GM21367 (cell line): ENCODE data around the gene VWA8.

ENCODE experiments used
- ATAC-seq: cut with Tn5 transposase; IDR thresholded peaks from one replicate; pipeline ENCODE4 v1.9.1; 2021; ENCODE audit not compliant: unreplicated experiment

The VWA8 gene

DNA sequence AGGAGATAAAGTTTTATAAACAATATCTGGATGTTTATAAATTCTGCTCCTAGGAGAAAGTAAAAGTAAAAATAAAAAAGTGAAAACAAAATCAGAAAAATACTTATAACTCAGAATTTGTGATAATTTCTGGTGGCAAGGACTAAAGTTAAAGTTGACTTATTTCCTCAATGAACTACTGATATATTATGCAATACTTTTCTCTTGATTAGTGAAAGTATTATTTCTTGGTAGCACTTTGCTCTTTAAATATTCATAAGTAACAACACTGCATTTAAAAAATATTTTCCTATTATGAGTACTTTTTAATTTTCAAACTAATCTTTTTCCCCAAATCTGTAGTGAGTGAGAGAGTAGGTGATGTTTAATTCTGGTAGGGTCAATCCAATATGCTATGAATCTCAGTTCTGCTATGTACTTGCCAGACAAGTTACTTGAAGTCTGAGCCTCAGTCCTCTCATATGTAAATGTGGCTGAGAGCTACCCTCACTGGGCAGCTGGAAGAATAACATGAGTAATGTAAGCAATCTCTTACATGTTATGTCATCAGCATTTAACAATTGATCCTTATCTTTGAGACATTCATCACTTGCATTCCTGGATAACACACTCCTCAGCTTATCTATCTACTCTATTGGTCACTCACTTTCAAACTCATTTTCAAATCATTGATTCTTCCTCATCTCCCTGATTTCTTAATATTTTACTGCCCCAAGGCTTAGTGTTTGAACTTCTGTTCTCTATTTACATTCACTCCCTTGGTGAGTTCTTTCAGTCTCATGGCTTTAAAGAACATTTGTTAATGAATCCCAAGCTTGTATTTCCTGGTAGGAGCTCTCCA lies 264.5 kb downstream of the VWA8 start:
- no peak for ATAC-seq

DNA sequence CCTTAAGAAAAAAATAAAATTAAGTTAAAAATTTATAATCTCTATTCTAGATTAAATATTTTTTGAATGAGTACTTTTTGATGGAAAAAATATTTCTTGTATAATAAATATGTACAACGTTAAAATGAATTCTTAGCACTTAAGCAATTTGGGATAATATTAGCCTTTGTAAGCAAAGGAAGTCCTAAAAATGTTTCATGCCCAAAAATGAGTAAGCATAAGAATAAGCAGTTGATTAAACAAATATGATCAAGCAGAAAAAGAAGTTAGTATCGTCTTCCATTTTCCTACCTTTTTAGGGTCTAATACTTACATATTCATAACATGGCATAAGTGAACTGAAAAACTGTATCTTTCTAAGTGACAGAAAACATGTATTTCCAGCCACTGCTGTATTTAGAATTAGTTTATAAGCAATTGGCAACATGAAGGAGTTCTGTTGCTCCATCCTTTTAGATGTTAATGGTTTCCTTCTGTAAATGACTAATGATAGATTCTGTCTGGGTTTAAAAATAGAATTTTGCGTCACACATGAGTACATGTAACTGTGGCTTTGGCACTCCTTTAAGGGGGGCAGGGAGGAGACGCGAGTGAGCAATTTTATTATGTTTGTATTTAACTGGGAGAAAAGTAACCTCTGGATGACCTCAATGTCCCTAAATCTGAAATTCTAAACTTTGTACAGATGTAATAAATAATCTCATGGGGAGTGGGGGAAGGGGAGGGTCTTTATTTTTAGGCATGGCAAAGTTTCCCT lies 266.2 kb downstream of the VWA8 start:
- no peak for ATAC-seq

DNA sequence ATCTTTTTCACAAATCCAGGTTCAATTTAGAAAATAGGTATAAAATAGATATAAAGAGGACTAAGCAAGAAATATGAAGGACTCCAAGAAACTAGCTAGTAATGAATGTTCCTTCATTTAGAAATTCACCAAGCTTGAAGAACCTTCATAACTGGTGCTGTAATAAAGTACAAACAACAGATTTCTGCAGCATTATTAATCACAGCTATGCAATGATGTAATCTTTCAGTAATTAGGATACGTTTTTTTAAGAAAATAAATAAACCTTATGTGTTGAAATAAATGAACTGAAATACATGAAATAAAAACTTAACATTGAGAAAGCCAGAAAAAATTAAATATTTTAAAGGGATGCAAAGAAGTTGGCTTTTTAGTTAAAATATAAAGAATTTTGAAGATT lies 267.5 kb downstream of the VWA8 start:
- ATAC-seq = no peak

DNA sequence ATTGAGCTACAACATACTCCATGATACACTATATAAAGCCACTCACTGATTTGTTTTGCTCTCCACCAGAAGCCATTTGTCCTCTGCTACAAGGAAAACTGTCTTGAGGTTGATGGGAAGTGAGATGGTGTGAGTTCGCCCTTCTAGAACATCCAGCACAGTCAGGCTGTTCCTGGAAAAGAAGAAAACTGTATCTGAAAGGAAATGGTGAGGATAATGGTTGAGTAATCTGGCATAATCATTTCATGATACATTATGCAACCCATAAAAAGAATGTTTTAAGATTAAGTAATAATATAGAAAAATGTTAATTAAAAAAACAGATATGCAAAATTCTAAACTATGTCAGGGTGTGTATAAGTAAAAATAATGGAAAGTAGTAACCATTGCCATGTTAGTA lies 269.6 kb downstream of the VWA8 start:
- no peak for ATAC-seq

DNA sequence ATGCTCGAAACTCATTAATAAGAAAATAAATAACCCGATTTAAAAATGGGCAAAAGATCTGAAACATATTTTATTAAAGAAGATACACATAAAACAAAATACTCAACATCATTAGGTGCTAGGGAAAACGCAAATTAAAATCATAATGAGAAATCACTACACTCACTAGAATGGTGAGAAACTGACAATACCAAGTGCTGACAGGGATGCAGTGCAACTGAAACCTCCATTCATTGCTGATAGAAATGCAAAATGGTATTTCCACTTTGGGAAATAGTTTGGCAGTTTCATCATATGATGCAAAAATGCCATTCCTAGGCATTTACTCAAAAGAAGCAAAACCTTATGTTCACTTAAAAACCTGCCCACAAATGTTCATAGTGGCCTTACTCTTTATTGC lies 278.1 kb downstream of the VWA8 start:
- no peak for ATAC-seq

DNA sequence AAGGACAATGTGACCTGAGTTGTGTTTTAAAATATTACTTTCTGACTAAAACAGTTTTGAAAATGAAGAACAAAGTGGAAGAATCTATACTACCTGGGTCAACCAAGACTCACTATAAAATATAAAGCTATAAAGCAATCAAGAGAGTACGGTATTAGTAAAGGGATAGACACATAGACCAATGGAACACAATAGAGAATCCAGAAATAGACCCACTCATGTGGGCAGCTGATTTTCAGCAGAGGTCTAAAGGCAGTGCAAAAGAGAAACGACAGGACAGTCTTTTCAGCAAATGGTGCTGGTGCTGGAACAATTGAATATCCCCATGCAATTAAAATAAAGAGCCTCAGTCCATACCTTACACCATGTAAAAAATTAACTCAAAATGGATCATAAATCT lies 278.9 kb downstream of the VWA8 start:
- ATAC-seq = no peak

DNA sequence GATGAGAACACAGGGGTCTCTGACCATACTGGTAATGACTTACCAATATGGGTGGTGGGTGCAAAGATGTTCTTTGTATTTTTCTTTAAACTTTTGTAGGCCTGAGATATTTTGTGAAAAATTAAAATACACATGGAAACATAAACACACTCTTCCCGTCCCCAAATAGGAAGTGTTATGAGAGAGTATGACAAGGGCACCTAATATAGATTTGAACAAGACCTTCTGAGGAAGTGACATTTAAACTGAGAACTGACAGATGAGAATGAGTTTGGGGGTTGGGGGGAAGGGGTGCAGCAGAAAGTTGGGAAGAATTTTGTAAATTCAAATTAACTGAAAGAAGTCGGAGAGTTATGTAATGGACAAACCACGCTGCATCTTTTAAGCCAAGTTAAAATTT lies 279.3 kb downstream of the VWA8 start:
- no peak for ATAC-seq

DNA sequence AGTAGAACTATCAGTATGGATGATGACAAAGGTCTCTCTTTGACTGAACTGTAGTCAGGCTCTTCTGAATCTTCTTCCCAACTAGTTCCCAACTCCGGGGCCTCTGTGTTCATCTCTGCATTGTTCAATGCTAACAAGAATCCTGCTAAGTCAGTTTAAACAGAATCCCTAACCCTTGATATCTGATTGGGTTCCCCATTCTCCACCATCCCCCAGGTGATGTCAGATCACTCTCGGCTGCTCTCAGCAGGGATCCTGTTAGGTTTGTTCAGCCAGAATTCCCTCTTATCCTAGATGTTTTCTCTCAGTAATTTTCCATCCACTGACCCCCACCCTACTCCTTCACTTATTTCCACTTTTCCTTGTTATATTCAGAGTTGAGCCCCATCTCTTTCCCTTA lies 280.0 kb downstream of the VWA8 start:
- no peak for ATAC-seq

DNA sequence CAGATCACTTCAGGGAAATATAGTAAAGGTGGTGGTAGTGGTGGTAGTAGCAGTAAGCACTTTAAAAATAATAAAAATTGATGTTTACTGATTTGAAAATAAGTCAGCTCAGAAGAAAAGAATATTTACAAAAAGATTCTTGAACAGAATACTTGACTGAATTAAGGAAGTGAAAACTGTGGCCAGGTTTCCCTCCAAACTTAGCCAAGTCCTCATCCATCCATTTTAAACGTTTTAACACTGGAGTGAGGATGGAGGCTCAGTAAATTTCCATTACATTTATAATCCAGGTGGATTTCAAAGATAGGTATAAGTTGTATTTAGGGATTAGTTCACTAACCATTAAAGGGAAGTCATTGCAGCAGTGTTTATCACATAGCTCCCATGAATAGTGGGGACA lies 282.1 kb downstream of the VWA8 start:
- ATAC-seq = no peak

DNA sequence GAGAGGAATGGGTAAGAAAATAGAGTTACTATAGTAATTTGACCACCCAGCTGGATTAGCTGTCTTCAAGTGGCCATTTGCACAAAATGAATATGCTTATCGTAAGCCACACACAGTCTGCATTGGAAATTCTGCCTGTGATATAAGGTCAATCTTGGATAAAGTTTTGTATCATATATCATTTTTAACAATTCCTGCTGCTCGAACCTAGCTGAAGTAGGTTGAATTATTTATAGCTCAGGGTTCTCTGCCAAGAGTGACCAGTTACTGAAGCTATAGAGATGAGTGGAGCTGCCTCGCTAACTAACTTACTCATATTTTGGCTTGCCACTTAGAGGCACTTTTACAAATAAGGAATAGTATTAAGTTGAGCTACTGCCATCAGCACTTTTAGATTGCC lies 282.7 kb downstream of the VWA8 start:
- no peak for ATAC-seq

DNA sequence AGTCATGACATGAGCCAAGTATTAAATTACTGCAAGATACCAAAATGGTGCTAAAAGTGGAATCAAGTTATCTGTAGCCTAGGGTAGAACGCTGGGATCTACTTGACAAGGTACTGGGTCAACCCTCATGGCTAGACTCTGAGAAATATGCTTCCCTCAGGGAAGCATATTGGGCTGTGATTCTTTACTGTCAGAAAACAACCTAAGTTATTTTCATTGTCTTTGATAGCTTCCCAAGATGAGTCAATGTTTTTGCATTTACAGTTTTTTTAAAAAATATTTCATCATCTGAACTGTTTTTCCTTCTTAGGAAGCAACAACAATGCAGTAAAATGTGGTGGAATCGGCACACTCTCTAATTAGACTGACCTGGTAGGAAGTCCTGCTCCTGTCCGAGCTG lies 285.6 kb downstream of the VWA8 start:
- ATAC-seq = no peak

DNA sequence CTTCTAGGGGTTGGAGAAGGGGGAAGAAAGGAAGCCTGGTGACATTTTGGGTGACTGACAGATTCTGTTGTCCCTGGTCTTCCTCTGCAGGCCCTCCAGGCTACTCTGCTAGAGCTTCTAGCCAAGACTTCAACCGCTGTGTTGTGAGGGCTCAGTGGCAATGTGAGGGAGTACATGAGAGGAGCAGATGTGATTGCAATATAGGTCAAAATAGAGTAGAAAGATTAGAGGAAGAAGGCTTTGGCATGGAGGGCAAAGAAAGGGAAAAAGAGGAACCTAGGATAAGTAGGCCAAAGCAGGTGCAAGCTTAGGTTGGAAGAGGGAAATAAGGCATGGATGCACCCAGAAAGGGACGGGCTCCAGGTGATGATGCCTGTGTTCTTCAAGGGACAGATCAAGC lies 286.7 kb downstream of the VWA8 start:
- ATAC-seq = no peak

DNA sequence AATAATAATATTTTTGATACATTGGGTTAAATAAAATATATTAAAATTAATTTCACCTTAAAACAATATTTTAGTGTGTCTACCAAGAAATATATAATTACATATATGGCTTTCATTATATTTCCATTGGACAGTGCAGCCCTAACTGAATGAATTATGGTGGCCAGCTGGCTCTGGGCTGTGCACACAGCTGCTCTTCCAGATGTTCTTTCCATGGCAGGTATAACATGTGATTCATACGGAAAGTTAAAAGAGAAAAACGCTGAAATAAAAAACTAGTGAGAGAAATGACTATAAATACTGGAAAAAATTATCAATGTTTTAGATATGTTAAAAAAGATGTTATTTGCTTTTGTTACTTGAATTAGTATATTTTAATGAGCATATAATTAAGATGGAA lies 287.3 kb downstream of the VWA8 start:
- ATAC-seq = no peak

DNA sequence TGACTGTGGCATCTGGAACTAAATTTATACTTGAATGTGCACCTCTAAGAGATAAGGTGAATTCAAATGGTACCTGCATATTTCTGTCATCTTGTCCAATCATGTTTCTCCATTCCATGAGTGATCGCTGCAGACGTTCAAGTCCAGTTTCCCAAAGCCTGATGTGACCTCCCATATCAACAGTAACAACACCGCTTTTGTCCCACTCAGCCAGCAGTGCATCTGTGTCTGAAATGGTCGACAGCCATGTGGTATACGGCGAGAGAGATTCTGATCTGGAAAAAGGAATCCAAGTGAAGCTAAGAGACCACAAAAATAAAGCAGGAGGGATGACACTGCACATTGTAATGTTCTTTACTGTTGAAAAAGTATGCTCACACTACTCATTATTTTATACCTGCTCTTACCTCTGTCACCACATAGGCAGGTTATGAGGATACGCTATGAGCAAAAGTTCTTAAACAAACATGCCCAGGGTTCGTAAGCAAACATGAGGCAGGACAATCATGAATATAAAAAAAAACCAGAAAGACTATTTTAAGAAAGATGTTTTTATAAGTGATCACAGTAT lies 290.0 kb downstream of the VWA8 start:
- ATAC-seq = no peak

DNA sequence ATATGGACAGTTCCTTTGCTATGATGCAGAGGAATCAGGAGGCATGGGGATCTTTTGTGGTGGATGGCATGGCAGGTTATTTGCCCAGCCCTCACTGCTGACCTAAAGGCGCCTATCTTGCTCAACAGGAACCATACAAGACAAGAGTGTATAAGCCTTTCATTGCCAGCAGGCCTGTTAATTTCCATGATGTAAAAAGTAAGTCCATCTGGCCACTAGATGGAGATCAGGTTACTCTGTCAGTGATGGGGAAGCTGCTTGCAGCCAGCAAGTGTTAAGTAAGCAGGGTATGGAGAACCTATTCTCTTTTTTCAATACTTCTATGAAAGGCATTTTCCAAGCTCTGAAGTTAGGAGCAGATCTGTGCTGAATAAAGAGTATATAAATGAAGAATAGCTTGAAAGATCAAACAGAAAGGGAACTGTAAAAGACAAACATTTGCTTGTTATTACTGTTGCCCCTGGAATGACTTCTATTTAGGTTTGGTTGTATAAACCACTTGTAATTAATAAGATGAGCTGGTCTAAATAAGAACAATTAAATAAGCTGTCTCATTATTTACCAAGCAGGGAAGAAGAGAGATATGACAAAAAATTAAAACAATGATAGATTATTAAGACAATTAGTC lies 292.7 kb downstream of the VWA8 start:
- peak; percentile 83 for ATAC-seq

DNA sequence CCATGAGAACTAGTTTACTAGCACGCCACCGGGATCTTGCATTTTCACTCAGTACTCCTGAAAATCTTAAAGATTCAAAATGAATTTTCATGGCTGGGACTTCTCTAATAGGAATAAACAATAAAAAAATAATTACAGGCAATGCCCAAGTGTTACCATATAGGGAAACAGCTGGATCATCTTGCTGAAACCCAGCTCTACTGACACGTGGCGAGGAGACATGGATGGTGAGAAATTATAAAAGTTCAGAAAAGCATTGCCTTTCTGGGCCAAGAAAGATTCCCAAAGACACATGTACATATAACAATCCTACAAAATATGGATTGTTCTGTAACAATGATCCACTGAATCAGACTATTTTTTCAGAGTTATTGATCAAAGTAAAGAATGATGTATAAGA lies 294.3 kb downstream of the VWA8 start:
- ATAC-seq = no peak

DNA sequence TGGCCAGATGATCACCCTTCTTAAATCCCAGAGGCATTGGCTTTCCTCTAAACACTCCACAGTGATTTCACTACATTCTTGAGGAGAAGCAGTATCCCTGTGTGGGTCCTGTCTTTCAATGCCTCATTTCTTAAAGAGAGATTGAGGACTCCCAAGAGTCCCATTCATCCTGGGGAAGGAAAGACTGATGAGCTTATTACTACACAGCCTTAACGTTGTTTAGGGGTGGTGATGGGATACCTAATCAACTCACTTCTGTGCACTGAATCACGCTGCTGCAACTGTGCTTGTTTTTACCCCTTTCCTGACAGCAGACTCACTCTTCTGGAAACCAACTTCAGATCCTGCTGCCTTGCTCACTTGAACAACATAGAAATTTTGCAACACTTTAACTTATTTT lies 300.5 kb downstream of the VWA8 start:
- ATAC-seq = no peak

DNA sequence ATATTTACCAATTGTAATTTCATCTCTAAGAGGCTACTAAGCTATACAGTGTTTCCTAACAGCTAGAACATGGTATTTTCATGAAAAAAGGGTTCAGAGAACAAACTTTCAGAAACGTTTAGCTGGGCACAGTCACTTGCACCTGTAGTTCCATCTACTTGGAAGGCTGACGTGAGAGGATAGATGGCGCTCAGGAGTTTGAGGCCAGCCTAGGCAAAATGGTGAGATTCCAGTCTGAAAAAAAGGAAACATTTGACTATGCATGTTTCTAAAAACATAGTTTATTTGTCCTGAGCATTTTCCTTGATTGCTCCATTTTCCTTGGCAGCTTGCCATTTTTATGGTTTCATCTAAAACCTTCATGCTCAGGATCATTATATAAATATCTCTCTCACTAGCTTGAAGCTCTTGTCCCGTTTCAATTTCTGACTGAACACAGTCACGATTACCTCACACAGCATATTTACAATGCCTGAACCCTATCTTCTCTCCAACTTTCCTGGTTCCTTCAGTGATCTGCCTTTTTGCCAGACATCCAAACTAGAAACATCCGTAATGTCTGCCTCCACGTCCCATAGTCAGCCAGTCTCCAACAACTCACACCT lies 302.8 kb downstream of the VWA8 start:
- ATAC-seq = no peak

DNA sequence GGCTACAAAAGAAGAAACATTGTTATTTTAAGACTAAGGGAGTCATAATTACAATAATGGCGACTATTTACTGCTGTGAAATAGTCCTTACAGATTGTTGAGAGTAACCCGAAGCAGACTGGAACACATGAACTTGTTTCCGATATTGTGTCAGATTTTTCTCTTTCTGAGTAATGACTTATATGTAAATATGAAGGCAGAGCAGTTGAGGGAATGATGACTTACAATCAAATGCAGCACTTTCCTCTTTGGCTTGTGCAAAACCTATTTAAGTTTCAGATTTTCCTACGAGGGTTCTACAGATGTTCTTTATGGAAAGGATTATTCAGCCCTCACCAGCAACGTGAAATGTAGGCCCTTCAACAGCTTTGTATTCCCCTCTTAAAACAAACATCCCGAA lies 304.9 kb downstream of the VWA8 start:
- ATAC-seq = no peak

DNA sequence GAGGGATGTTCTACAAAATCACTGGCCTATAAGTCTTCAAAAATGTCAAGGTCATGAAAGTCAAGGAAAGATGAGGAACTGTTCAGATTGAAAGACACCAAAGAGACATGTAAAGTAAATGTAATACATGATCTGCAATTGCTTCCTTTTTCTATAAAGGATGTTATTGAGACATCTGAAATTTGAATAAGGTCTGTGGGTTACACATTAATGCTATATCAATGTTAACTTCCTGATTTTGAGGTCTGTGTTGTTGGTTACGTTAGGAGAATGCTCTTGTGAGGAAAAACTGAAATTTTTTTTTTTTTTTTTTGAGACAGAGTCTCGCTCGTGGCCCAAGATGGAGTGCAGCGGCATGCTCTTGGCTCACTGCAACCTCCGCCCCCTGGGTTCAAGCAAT lies 306.1 kb downstream of the VWA8 start:
- no peak for ATAC-seq

DNA sequence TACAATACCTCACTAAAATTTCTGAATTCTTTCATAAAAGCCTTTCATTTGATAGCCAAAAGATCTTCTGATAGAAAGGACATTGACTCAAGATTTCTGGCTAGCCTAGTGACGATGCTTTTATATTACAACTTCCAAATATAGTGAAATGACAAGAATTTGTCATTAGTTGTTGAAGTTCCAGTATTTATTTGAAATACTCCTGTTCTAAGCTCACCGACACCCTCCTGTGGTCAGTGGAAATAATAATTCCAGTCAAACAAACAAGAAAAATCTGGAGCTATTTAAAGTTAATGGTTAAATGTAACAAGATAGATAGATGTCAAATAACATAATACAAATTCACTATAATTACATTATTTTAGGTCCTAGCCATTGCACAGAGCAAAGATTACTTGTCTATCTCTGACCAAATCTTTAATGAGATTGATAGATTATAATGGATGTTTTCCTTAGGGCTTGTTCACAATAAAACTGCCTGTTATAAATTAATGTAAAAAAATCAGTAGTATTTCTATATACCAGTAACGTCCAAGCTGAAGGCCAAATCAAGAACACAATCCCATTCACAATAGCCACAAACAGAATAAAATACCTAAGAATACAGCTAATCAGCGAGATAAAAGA lies 308.1 kb downstream of the VWA8 start:
- no peak for ATAC-seq
